A549 (cell line): ENCODE data around the gene FASTKD3. TPM values are rescaled to one million over a fixed set of nuclear protein-coding genes. Genes with fewer than 3 reads are reported as not detected.

ENCODE experiments used
- ATAC-seq, 2 experiments: fragments of 200-7000 bp in 1 of 2; fragments of >200 bp in 1 of 2; cut with Nextera tagmentation in 1 of 2; cut with Tn5 transposase in 1 of 2; 3 replicates each; pipeline versions ENCODE4 v1.8.0 to v1.9.1; 2018 to 2020; ENCODE audit warnings: mild to moderate bottlenecking in 1 of 2, moderate library complexity in 1 of 2
- CTCF ChIA-PET: fragments of 300-600 bp; sonication (Branson Sonifier 250); formaldehyde crosslinking; extraction: SDS; loops from one replicate; lab custom pipeline; 2021; ENCODE audit warnings: antibody characterized with exemption, inconsistent platforms; lab: Yijun Ruan, JAX
- POLR2A ChIA-PET: fragments of 350-600 bp; formaldehyde crosslinking; extraction: SDS; loops from one replicate; lab custom pipeline; 2021; ENCODE audit warnings: antibody characterized with exemption, inconsistent platforms; lab: Yijun Ruan, JAX
- DNase-seq, 2 experiments: peaks; one replicate each; pipeline versions ENCODE4 v3.0.0 to v3.0.0-alpha.2; 2011 to 2016; ENCODE audit warnings: low read depth in 1 of 2, low spot score in 1 of 2
- FAIRE-seq: peaks from 2 replicates; lab custom pipeline; 2011; peaks lifted over from hg19 to GRCh38; lab: Jason Lieb, UNC
- H3K27ac ChIP-seq, 2 experiments: fragments of >200 bp; sonication (Bioruptor Twin); formaldehyde crosslinking; 3 replicates each; pipeline ENCODE4 v1.5.1; 2016 to 2017
- H3K4me1 ChIP-seq: fragments of >200 bp; sonication (Bioruptor Twin); formaldehyde crosslinking; 3 replicates; pipeline ENCODE4 v1.6.1; 2016
- H3K4me2 ChIP-seq: fragments of >200 bp; sonication (Bioruptor Twin); formaldehyde crosslinking; 3 replicates; pipeline ENCODE4 v1.6.1; 2016
- H3K4me3 ChIP-seq: fragments of >200 bp; sonication (Bioruptor Twin); formaldehyde crosslinking; 3 replicates; pipeline ENCODE4 v1.5.1; 2016
- H3K9me3 ChIP-seq: fragments of >200 bp; sonication (Bioruptor Twin); formaldehyde crosslinking; 3 replicates; pipeline ENCODE4 v1.6.1; 2016
- BCL3 ChIP-seq: fragments of >200 bp; sonication (Bioruptor Twin); formaldehyde crosslinking; IDR thresholded peaks from 3 replicates; pipeline ENCODE4 v1.6.1; 2016
- CHD4 ChIP-seq: fragments of 200-600 bp; sonication (generic); IDR thresholded peaks from 2 replicates; pipeline ENCODE4 v1.6.1; 2016; ENCODE audit warnings: antibody characterized with exemption, mild to moderate bottlenecking, borderline replicate concordance
- CTCF ChIP-seq: fragments of >200 bp; sonication (Bioruptor Twin); formaldehyde crosslinking; IDR thresholded peaks from 3 replicates; pipeline ENCODE4 v1.5.1; 2016
- EHMT2 ChIP-seq: fragments of 200-600 bp; sonication (generic); IDR thresholded peaks from 2 replicates; pipeline ENCODE4 v1.6.1; 2016; ENCODE audit warnings: antibody characterized with exemption, low read depth, mild to moderate bottlenecking, moderate library complexity
- ELK1 ChIP-seq: fragments of 150-350 bp; IDR thresholded peaks from 2 replicates; pipeline ENCODE4 v1.6.1; 2014; ENCODE audit warnings: low read depth, mild to moderate bottlenecking, low read length
- HES2 ChIP-seq: fragments of >200 bp; sonication (Bioruptor Twin); formaldehyde crosslinking; IDR thresholded peaks from 2 replicates; pipeline ENCODE4 v1.6.1; 2016
- HOXA7 ChIP-seq: fragments of 250-450 bp; sonication (Bioruptor Pico); IDR thresholded peaks from 2 replicates; pipeline ENCODE4 v1.5.0; 2020; ENCODE audit warnings: mild to moderate bottlenecking, moderate library complexity
- JUNB ChIP-seq: fragments of >200 bp; sonication (Bioruptor Twin); formaldehyde crosslinking; IDR thresholded peaks from 2 replicates; pipeline ENCODE4 v1.6.1; 2016
- MAX ChIP-seq: IDR thresholded peaks from 2 replicates; pipeline ENCODE4 v1.6.1; 2012
- PBX3 ChIP-seq: IDR thresholded peaks from 2 replicates; pipeline ENCODE4 v1.6.1; 2012
- POLR2A ChIP-seq: IDR thresholded peaks from 2 replicates; pipeline ENCODE4 v1.6.1; 2012; ENCODE audit warnings: mild to moderate bottlenecking, low read length
- RARB ChIP-seq: fragments of 250-450 bp; sonication (Bioruptor Pico); IDR thresholded peaks from 2 replicates; pipeline ENCODE4 v1.8.0; 2021; ENCODE audit warnings: mild to moderate bottlenecking, moderate library complexity
- REST ChIP-seq: fragments of 200-600 bp; sonication (generic); IDR thresholded peaks from 2 replicates; pipeline ENCODE4 v1.6.1; 2016; ENCODE audit warnings: antibody characterized with exemption, mild to moderate bottlenecking, moderate library complexity
- RFX5 ChIP-seq: fragments of 450-650 bp; IDR thresholded peaks from 2 replicates; pipeline ENCODE4 v1.7.1; 2014; ENCODE audit warnings: antibody characterized with exemption, mild to moderate bottlenecking, moderate library complexity
- RNF2 ChIP-seq: fragments of 200-600 bp; sonication (generic); IDR thresholded peaks from 2 replicates; pipeline ENCODE4 v1.6.1; 2016; ENCODE audit warnings: low read depth, mild to moderate bottlenecking, antibody characterized with exemption, moderate library complexity, borderline replicate concordance
- SREBF2 ChIP-seq: fragments of 450-650 bp; IDR thresholded peaks from 2 replicates; pipeline ENCODE4 v1.6.1; 2014; ENCODE audit warnings: mild to moderate bottlenecking, moderate library complexity
- ZFP36 ChIP-seq: fragments of 450-650 bp; IDR thresholded peaks from 2 replicates; pipeline ENCODE4 v1.6.1; 2014; ENCODE audit warnings: borderline replicate concordance; ENCODE audit not compliant: partially characterized antibody
- WGBS: methylation state at CpG from one replicate; pipeline ENCODE4 v1.1.6; 2017; ENCODE audit errors: missing lambda C conversion rate; 5-methylcytosine and 5-hydroxymethylcytosine counted together
- polyA plus RNA-seq, 4 experiments: library from polyadenylated mRNA; depleted of rRNA in 3 of 4; stranded (reverse); fragments of >200 nt; fragmentation: RNase III in 1 of 4; extraction: RNeasy Plus Mini Kit Qiagen cat#74134 plus additional on column Dnase treatment in 1 of 4; gene quantifications; 2 replicates in 3 of 4; 3 replicates in 1 of 4; pipeline ENCODE4 v1.2.3, GENCODE V29; 2011 to 2017

FASTKD3 gene
- polyA plus RNA-seq, 2 of the 4 experiments (the other 2 are of a cell fraction), result 19.5 to 24.8 TPM

- TF ChIP-seq REST (no peak), SREBF2 (no peak), HOXA7 (CRISPR knock-in tag) (no peak), HES2 (no peak)
Observed at GRCh38 chr5:7856855-7857254, 12.0 kb downstream of the FASTKD3 start (continued).

- TF ChIP-seq RNF2, result no peak
- no peak for TF ChIP-seq EHMT2
- TF ChIP-seq POLR2A, result no peak
- no peak for TF ChIP-seq ELK1
- no peak for TF ChIP-seq BCL3
- no peak for TF ChIP-seq JUNB
- TF ChIP-seq RARB, result no peak
- no peak for TF ChIP-seq CTCF
- TF ChIP-seq ZFP36, result no peak
- TF ChIP-seq RFX5, result no peak
- no peak for TF ChIP-seq MAX
- no peak for TF ChIP-seq CHD4
- no peak for TF ChIP-seq PBX3
- DNase-seq, result no peak
- Histone ChIP-seq H3K27ac (no peak overlapping the region), H3K9me3 (no peaks in the 10 kb centered on the region; the same call in 2 of the 3 replicates), H3K4me2 (no peak overlapping the region), H3K4me1 (peaks cover 5% of the 10 kb centered on the region), H3K4me3 (no peak overlapping the region)
- no peak for ATAC-seq
- FAIRE-seq, result no peak
- POLR2A ChIA-PET, result no interaction called here
- WGBS, result 71% methylated on average over 3 of the region's 3 CpGs
- CTCF ChIA-PET, result interaction anchor here (1.0 to 1.1 kb wide), 2 partner anchors 11 to 595 kb away, joined by 3 read pairs; no protein-coding TSS in a partner anchor
Observed at GRCh38 chr5:7855611-7856010, 13.2 kb downstream of the FASTKD3 start.
